ENCODE data around the gene ENPP4. TPM values are rescaled to one million over a fixed set of nuclear protein-coding genes. Genes with fewer than 3 reads are reported as not detected.

ENPP4 gene
- total RNA-seq, 1 donor from 2014 or later, result 3.1 TPM

DNA sequence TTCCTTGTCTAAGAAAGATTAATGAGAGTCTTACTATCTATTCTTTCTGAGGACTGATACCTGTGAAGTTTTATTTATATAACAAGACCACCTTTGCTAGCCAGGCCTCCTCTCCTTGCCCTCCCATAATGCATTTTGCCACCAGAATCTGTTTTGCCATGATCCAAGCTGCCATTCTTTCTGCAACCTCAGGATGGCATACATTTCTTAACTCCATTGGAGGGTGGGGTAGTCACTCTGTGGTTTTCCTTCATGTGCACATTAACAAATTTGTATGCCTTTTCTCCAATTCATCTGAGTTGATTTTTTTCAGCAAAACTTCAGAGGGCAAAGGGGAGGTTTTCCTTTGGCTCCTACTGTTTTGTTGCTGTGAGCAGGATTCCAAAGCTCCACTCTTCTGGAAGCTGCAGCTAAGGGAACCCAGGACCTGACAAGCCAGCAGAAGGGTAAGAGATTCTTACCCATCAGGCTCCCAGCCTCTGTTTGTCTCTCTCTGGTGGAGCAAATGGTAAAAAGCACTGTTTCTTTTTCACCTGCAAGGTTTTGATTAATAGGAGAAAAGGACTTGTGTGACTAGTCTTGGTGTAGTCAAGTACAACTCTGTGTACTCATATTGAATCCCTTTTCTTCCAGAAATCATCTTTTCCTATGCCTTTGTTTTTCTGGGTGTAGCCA lies 26.2 kb upstream of the ENPP4 start:
- no peaks in the 10 kb centered on the region for H3K4me1 Mint-ChIP-seq (ENCODE audit: low read depth, unreplicated experiment)
- H3K27ac Mint-ChIP-seq (ENCODE audit: unreplicated experiment), result no peak overlapping the region
- H3K27me3 Mint-ChIP-seq (ENCODE audit: unreplicated experiment), result no peaks in the 10 kb centered on the region
- H3K9me3 Mint-ChIP-seq (ENCODE audit: unreplicated experiment), result no peaks in the 10 kb centered on the region
- no peak for DNase-seq
- H3K4me3 Mint-ChIP-seq (ENCODE audit: unreplicated experiment), result no peak overlapping the region
- no peaks in the 10 kb centered on the region for H3K36me3 Mint-ChIP-seq (ENCODE audit: unreplicated experiment)
- TF ChIP-seq, protein P1, sequence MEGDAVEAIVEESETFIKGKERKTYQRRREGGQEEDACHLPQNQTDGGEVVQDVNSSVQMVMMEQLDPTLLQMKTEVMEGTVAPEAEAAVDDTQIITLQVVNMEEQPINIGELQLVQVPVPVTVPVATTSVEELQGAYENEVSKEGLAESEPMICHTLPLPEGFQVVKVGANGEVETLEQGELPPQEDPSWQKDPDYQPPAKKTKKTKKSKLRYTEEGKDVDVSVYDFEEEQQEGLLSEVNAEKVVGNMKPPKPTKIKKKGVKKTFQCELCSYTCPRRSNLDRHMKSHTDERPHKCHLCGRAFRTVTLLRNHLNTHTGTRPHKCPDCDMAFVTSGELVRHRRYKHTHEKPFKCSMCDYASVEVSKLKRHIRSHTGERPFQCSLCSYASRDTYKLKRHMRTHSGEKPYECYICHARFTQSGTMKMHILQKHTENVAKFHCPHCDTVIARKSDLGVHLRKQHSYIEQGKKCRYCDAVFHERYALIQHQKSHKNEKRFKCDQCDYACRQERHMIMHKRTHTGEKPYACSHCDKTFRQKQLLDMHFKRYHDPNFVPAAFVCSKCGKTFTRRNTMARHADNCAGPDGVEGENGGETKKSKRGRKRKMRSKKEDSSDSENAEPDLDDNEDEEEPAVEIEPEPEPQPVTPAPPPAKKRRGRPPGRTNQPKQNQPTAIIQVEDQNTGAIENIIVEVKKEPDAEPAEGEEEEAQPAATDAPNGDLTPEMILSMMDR (IDR thresholded peaks at IDR 0.05; ENCODE audit: partially characterized antibody, unreplicated experiment), result no peak

DNA sequence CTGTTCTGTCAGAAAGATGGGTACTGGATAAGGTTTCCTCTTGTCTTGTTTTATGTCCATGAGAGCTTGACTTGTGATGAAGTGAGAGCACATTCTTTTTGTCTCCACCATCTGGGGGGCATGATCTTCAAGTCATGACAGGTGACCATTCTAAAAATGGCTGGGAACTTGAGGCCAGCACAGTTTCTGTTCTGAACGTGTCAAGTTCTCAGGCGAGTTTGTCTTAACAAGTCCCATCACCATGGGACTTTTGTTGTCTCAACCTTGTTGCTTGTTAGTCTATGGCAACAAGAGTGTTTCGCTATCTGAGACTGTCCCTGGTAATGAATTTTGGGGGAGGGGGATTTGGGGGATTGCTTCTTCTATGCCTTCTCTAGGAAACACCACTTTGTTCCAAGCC lies 25.6 kb upstream of the ENPP4 start:
- no peaks in the 10 kb centered on the region for H3K9me3 Mint-ChIP-seq (ENCODE audit: unreplicated experiment)
- H3K27me3 Mint-ChIP-seq (ENCODE audit: unreplicated experiment), result no peaks in the 10 kb centered on the region
- DNase-seq, result no peak
- no peaks in the 10 kb centered on the region for H3K4me1 Mint-ChIP-seq (ENCODE audit: low read depth, unreplicated experiment)
- no peaks in the 10 kb centered on the region for H3K36me3 Mint-ChIP-seq (ENCODE audit: unreplicated experiment)
- no peak overlapping the region for H3K4me3 Mint-ChIP-seq (ENCODE audit: unreplicated experiment)
- H3K27ac Mint-ChIP-seq (ENCODE audit: unreplicated experiment), result no peak overlapping the region
- TF ChIP-seq, protein P1 (IDR thresholded peaks at IDR 0.05; ENCODE audit: partially characterized antibody, unreplicated experiment), result no peak

DNA sequence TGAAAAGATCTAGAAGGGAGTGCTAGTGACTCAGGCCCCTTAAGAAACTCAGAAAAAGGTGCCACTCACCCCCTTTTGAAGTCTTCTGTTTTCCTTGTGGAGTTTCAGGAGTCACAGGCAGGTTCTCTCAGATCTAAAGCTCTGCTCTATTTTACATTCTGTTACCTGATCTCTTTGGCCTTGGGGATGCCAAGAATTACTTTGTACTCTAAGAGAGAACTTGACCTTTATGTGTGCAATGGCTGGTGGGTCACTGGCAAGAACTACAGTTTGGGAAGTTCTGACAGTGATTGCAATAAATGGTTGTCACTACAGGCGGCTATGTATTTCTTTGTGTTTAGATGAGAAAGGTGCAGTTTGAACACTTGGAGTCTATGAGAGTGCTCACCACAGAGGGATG lies 24.2 kb upstream of the ENPP4 start:
- no peak overlapping the region for H3K4me3 Mint-ChIP-seq (ENCODE audit: unreplicated experiment)
- no peaks in the 10 kb centered on the region for H3K9me3 Mint-ChIP-seq (ENCODE audit: unreplicated experiment)
- TF ChIP-seq, protein P1 (IDR thresholded peaks at IDR 0.05; ENCODE audit: partially characterized antibody, unreplicated experiment), result no peak
- no peak overlapping the region for H3K27ac Mint-ChIP-seq (ENCODE audit: unreplicated experiment)
- H3K4me1 Mint-ChIP-seq (ENCODE audit: low read depth, unreplicated experiment), result no peaks in the 10 kb centered on the region
- H3K36me3 Mint-ChIP-seq (ENCODE audit: unreplicated experiment), result no peaks in the 10 kb centered on the region
- H3K27me3 Mint-ChIP-seq (ENCODE audit: unreplicated experiment), result no peaks in the 10 kb centered on the region
- DNase-seq, result no peak

DNA sequence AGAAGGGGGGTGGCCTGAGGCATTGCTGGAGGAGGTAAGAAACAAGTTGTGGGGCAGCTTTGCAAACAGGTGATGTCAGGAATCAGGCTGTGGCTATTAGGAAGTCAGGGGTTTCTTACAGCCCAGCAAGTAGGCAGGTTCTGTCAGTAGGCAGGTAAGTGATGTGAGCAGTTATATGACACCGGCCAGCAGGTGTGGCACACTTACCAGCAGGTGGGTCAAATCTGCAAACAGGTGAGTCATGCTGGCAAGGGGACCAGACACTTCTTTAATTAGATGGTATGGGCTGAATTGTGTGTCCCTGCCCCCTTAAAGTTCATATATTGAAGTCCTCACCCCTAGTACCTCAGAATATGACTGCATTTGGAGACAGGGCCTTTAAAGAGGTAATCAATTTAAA lies 16.4 kb upstream of the ENPP4 start:
- no peak for DNase-seq
- Mint-ChIP-seq H3K9me3 (ENCODE audit: unreplicated experiment) (no peaks in the 10 kb centered on the region), H3K4me1 (ENCODE audit: low read depth, unreplicated experiment) (no peaks in the 10 kb centered on the region), H3K4me3 (ENCODE audit: unreplicated experiment) (no peak overlapping the region), H3K27me3 (ENCODE audit: unreplicated experiment) (peaks cover 2% of the 10 kb centered on the region), H3K36me3 (ENCODE audit: unreplicated experiment) (no peaks in the 10 kb centered on the region), H3K27ac (ENCODE audit: unreplicated experiment) (no peak overlapping the region)
- TF ChIP-seq, protein P1 (IDR thresholded peaks at IDR 0.05; ENCODE audit: partially characterized antibody, unreplicated experiment), result no peak

DNA sequence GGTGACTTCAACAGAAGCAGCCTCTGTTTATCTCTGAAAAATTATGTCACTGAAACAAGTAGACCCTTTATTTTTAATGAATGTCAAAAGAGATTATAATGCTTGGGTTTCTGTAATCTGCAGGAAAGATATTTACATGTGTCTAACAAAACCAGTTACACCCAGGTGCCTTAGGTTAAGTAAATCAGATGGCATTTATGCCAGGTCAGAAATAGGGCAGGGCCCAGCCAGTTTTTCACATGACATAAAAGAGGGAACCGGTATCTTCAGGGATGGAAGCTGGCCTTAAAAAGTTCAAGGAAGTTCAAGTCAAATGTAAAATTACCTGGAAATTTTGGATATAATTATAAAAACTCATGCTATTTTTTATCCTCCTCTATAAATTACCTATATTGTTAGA lies 14.2 kb upstream of the ENPP4 start:
- H3K9me3 Mint-ChIP-seq (ENCODE audit: unreplicated experiment), result no peaks in the 10 kb centered on the region
- H3K4me3 Mint-ChIP-seq (ENCODE audit: unreplicated experiment), result no peak overlapping the region
- H3K27me3 Mint-ChIP-seq (ENCODE audit: unreplicated experiment), result peaks cover 4% of the 10 kb centered on the region
- DNase-seq, result no peak
- H3K36me3 Mint-ChIP-seq (ENCODE audit: unreplicated experiment), result no peaks in the 10 kb centered on the region
- H3K27ac Mint-ChIP-seq (ENCODE audit: unreplicated experiment), result no peak overlapping the region
- TF ChIP-seq, protein P1 (IDR thresholded peaks at IDR 0.05; ENCODE audit: partially characterized antibody, unreplicated experiment), result no peak
- no peaks in the 10 kb centered on the region for H3K4me1 Mint-ChIP-seq (ENCODE audit: low read depth, unreplicated experiment)
